Type B pancreatic cell (in vitro differentiated cells): Measurements from ENCODE around the gene NBPF1. TPM values are rescaled to one million over a fixed set of nuclear protein-coding genes. Genes with fewer than 3 reads are reported as not detected.
"Not testable (repeated sequence)": the region's sequence is repeated elsewhere in the genome, so short reads cannot be mapped to it uniquely, and the experiment has no call there.

Experiments
- DNase-seq: peaks from one replicate; pipeline ENCODE4 v3.0.0; 2021; ENCODE audit warnings: mixed read lengths; ENCODE audit not compliant: unreplicated experiment; ENCODE audit errors: extremely low spot score
- H3K27ac Mint-ChIP-seq: 2 replicates; pipeline ENCODE4 v1.8.0; 2021; ENCODE audit warnings: mild to moderate bottlenecking, mixed read lengths
- H3K27me3 Mint-ChIP-seq: 2 replicates; pipeline ENCODE4 v1.8.0; 2021; ENCODE audit warnings: mixed read lengths
- H3K36me3 Mint-ChIP-seq: 2 replicates; pipeline ENCODE4 v1.8.0; 2021; ENCODE audit warnings: mixed read lengths
- H3K4me1 Mint-ChIP-seq: one replicate; pipeline ENCODE4 v1.8.0; 2021; ENCODE audit warnings: mixed read lengths; ENCODE audit not compliant: unreplicated experiment
- H3K4me3 Mint-ChIP-seq: 2 replicates; pipeline ENCODE4 v1.8.0; 2021; ENCODE audit warnings: mild to moderate bottlenecking, mixed read lengths
- H3K9me3 Mint-ChIP-seq: 2 replicates; pipeline ENCODE4 v1.8.0; 2021; ENCODE audit warnings: mixed read lengths
- total RNA-seq: library from RNA; stranded (reverse); gene quantifications from 2 replicates; pipeline ENCODE4 v1.2.1, GENCODE V29; 2021; ENCODE audit warnings: low replicate concordance
- TF ChIP-seq, protein P1 (sequence below): fragments of 200-600 bp; sonication (generic); conservative IDR thresholded peaks from 2 replicates; pipeline ENCODE4 v1.5.0; 2021; ENCODE audit warnings: antibody characterized with exemption, mild to moderate bottlenecking

The NBPF1 gene
- total RNA-seq, 1 donor from 2014 or later, result 97.5 TPM

GRCh38 chr1:16637941-16638778 is 24.8 kb upstream of the NBPF1 start:
- H3K4me1 Mint-ChIP-seq, H3K27ac Mint-ChIP-seq, H3K36me3 Mint-ChIP-seq, H3K4me3 Mint-ChIP-seq, H3K9me3 Mint-ChIP-seq, H3K27me3 Mint-ChIP-seq: not testable (repeated sequence)
- peak; percentile 77 for DNase-seq

GRCh38 chr1:16636551-16637195 is 23.3 kb upstream of the NBPF1 start:
- H3K4me3 Mint-ChIP-seq, H3K27me3 Mint-ChIP-seq, H3K27ac Mint-ChIP-seq, H3K36me3 Mint-ChIP-seq, H3K9me3 Mint-ChIP-seq, H3K4me1 Mint-ChIP-seq: not testable (repeated sequence)
- DNase-seq, result peak; percentile 70

- DNase-seq, result peak; percentile 69
Observed at GRCh38 chr1:16635959-16636358, 22.6 kb upstream of the NBPF1 start.

DNA sequence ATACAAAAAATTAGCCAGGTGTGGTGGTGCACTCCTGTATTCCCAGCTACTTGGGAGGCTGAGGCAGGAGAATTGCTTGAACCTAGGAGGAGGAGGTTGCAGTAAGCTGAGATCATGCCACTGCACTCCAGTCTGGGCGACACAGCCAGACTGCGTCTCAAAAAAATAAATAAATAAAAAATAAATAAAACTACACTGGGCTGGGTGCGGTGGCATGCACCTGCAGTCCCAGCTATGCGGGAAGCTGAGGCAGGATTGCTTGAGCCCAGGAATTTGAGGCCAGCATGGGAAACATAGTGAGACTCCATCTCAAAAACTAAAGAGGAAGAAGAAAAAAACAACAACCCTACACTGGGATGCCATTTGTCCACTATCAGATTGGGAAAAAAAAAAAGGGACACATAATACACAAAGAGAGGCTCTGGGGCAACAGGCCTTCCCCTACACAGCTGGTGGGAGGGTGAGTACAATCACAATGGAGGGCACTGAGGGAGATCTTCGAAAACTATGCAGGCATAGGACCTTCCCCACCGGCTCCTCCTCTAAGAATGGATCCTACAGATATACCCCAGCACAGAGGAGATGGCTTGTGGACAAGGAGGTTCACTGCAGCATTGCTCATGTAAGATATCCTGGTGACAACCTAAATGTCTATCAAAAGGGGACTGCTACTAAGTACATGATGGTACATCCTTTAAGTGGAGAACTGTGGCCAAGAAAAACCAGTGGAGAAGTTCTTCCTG is 20.3 kb upstream of the NBPF1 start:
- not testable (repeated sequence) for H3K27ac Mint-ChIP-seq, H3K27me3 Mint-ChIP-seq, H3K4me3 Mint-ChIP-seq, H3K9me3 Mint-ChIP-seq, H3K4me1 Mint-ChIP-seq
- peaks cover 21% of the 10 kb centered on the region for H3K36me3 Mint-ChIP-seq
- peak; percentile 71 for DNase-seq

More at GRCh38 chr1:16635959-16636358, 22.6 kb upstream of the NBPF1 start:
- H3K4me1 Mint-ChIP-seq, H3K9me3 Mint-ChIP-seq, H3K36me3 Mint-ChIP-seq, H3K4me3 Mint-ChIP-seq, H3K27ac Mint-ChIP-seq, H3K27me3 Mint-ChIP-seq: not testable (repeated sequence)

DNA sequence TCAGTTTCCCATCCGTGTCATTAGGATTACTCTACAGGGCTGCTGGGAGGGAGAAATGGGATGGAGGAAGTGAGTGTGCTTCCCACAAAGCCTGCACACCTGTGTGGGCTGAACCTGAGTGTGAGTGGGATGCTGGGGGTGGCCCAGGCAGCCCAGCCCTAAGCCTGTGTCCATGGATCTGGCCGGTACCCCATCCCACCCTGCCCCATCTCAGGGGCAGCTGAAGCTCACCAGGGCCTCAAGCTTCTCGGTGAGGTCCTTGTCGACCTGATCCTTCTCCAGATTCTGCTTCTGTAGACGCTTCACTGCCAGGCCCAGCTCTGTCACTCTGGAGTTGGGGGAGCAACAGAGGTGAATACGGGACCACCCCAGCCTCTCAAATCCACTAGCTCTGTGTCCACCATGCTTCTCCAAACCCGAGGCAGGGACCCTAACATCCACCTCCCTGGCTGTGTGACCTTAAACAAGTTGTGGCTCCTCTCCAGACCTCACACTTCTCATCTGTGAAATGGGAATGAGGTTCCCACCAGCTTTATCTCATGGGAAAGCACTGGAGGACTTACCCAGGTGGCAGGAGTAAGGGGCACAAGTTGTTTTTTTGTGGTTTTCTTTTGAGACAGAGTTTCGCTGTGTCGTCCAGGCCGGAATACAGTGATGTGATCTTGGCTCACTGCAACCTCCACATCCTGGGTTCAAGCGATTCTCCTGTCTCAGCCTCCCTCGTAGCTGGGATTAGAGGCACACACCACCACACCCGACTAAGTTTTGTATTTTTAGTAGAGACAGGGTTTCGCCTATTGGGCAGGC is 18.9 kb upstream of the NBPF1 start:
- not testable (repeated sequence) for H3K4me1 Mint-ChIP-seq, H3K4me3 Mint-ChIP-seq, H3K27me3 Mint-ChIP-seq, H3K9me3 Mint-ChIP-seq, H3K27ac Mint-ChIP-seq
- H3K36me3 Mint-ChIP-seq, result peaks cover 24% of the 10 kb centered on the region
- DNase-seq, result peak; percentile 77

DNA sequence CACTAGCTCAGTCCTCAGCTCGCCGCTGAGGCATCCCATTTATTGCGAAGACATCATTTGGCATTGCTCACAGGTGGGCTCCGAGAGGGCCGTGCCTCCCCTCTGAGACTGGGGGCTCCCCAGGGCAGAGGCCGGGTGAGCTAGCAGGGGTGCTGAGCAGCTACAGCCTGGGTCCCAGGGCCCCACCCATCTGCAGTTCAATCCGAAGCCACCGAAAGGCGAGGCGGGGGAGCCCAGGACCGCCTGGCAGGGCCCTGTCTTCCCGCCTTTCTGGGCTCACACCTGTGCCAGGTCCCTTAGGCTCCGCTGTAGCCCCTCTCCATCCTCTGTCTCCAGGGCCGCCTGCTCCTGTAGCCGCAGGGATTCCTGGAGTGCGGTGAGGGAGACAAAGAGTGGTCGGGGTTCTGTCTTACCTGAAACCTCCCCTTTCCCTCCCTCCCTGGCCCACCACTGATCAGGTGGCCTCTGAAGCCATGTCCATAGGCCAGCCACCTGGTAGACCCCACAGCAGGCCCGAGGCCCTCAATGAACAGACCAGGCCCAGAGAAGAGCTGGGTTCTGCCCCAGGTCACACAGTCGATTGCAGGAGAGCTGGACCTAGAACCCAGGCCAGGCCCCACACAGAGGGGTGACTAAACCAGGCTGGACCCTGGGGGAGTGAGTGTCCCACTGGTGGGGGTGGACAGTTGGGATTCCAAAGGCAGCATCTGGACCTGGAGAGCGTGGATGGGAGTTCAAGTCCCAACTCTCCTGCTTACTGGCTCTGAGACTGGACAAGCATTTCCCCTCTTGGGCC is 18.1 kb upstream of the NBPF1 start:
- peak; percentile 86 for DNase-seq
- Mint-ChIP-seq H3K27ac (no peak overlapping the region), H3K9me3 (no peaks in the 10 kb centered on the region), H3K4me3 (no peak overlapping the region), H3K4me1 (peaks cover 4% of the 10 kb centered on the region), H3K36me3 (peaks cover 24% of the 10 kb centered on the region), H3K27me3 (no peaks in the 10 kb centered on the region)
- TF ChIP-seq, protein P1, sequence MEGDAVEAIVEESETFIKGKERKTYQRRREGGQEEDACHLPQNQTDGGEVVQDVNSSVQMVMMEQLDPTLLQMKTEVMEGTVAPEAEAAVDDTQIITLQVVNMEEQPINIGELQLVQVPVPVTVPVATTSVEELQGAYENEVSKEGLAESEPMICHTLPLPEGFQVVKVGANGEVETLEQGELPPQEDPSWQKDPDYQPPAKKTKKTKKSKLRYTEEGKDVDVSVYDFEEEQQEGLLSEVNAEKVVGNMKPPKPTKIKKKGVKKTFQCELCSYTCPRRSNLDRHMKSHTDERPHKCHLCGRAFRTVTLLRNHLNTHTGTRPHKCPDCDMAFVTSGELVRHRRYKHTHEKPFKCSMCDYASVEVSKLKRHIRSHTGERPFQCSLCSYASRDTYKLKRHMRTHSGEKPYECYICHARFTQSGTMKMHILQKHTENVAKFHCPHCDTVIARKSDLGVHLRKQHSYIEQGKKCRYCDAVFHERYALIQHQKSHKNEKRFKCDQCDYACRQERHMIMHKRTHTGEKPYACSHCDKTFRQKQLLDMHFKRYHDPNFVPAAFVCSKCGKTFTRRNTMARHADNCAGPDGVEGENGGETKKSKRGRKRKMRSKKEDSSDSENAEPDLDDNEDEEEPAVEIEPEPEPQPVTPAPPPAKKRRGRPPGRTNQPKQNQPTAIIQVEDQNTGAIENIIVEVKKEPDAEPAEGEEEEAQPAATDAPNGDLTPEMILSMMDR, result no peak

DNA sequence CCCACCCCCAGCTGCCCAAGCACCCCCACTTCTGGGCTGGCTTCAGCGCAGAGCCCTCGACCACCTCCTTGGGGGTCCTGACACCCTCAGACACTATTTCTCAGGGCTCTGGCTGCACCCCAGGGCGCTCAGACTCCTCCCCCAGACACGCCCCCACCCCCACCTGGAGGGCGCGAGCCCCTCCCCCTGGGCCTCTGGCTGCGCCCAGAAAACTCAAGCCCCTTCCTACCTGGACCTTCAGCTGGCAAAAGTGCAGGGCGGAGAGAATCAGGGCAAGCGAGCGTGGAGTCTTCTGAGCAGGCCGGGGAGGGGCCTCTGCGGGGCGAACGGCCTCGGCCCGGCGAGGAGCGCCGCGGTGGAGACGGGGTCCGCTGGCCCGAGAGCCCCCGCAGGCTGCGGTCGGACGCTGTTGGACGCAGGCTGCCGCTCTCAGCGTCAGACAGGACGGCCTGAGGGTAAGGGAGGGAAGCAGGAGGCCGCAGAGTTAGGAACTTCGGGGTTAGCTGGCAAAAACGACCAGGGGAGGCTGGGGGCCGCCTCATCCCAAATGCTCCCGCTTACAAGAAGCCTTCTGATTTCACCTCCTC is 17.4 kb upstream of the NBPF1 start:
- Mint-ChIP-seq H3K27ac (peak overlapping the region; percentile 16), H3K36me3 (peaks cover 31% of the 10 kb centered on the region), H3K9me3 (no peaks in the 10 kb centered on the region), H3K4me1 (peaks cover 4% of the 10 kb centered on the region), H3K4me3 (no peak overlapping the region), H3K27me3 (no peaks in the 10 kb centered on the region)
- TF ChIP-seq, protein P1, result no peak
- DNase-seq, result peak; percentile 87

- Mint-ChIP-seq H3K27ac (peak overlapping the region; percentile 34), H3K36me3 (peaks cover 33% of the 10 kb centered on the region)
Observed at GRCh38 chr1:16629916-16630530, 16.7 kb upstream of the NBPF1 start.

More at GRCh38 chr1:16629916-16630530, 16.7 kb upstream of the NBPF1 start:
- not testable (repeated sequence) for H3K9me3 Mint-ChIP-seq, H3K27me3 Mint-ChIP-seq, H3K4me1 Mint-ChIP-seq, H3K4me3 Mint-ChIP-seq
- peak; percentile 85 for DNase-seq
